HG03159 (cell line): ENCODE results near the gene PIGZ.
A peak's percentile ranks its signal among the peaks of the same experiment; 100 is the strongest.

Experiments used
- ATAC-seq: cut with Tn5 transposase; IDR thresholded peaks from one replicate; pipeline ENCODE4 v1.9.1; 2021; ENCODE audit warnings: mild to moderate bottlenecking, moderate library complexity; ENCODE audit not compliant: unreplicated experiment

PIGZ gene, protein sequence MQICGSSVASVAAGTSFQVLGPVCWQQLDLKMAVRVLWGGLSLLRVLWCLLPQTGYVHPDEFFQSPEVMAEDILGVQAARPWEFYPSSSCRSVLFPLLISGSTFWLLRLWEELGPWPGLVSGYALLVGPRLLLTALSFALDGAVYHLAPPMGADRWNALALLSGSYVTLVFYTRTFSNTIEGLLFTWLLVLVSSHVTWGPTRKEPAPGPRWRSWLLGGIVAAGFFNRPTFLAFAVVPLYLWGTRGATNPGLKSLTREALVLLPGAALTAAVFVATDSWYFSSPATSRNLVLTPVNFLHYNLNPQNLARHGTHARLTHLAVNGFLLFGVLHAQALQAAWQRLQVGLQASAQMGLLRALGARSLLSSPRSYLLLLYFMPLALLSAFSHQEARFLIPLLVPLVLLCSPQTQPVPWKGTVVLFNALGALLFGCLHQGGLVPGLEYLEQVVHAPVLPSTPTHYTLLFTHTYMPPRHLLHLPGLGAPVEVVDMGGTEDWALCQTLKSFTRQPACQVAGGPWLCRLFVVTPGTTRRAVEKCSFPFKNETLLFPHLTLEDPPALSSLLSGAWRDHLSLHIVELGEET

DNA sequence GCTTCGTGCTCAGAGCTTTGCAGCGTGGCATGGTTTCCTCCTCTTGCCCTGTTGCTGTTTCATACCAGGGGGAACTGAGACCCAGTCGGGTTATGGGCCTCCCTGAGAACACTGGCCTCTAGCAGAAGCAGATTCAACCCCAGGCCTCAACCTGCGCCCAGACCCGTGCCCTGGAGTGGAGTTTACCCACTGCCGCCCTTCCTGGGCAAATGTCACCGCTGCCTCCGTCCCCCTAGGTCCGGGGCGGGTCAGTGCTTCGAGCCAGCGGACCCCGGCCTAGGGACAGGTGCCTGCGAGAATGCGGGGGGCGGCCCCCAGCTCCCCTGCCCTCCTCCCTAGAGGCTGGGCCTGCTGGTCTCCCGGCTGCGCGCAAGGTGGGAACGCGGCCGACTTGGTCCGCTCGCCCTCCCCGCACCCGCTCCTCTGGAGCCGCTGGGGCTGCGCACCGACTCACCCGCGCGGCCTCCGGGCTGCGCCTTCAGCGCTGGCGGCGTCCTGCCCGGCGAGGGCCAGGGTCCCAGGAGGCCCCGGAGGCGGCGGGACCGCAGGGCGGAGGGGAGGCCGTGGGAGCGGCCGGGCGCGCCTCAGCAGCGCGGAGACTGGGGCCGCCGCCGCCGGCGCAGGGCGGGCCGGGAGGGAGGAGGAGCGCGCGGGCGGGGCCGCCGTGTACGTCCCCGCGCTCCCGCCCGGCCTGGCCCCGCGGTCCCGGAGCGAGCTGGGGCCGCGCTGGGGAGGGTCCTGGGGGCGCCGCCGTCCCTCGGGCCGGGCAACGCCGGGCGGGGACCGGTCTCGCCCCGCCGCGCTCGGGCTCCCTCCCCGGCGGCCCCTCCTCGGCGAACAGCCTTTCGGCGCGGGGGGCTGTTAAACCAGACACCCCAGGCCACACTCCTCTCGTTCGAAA, at the start of gene PIGZ:
Gene PIGZ, minus strand, starts transcription at position 601 of the 901 bp plus-strand sequence. CDS start 16,802 bp downstream, outside the sequence.
- peak; percentile 53 for ATAC-seq

DNA sequence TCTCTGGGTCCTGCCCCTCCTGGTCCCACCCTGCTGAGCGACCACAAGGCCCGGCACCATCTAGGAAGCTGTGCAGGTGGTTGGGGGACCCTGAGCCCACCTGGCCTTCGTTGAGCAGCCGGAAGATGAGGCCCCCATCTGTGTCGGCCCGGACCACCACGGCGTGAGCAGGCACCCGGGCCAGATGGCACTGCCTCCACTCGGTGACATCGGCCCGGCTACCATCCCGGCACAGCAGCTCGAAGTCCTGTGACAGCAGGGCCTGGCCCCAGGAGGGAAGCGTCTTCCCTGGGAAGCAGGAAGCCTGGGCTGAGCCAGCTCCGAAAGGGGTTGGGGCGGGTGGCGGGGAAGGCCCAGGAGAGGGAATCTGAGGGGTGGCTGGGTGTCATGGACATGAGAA, 48.4 kb upstream of the PIGZ start:
- no peak for ATAC-seq

DNA sequence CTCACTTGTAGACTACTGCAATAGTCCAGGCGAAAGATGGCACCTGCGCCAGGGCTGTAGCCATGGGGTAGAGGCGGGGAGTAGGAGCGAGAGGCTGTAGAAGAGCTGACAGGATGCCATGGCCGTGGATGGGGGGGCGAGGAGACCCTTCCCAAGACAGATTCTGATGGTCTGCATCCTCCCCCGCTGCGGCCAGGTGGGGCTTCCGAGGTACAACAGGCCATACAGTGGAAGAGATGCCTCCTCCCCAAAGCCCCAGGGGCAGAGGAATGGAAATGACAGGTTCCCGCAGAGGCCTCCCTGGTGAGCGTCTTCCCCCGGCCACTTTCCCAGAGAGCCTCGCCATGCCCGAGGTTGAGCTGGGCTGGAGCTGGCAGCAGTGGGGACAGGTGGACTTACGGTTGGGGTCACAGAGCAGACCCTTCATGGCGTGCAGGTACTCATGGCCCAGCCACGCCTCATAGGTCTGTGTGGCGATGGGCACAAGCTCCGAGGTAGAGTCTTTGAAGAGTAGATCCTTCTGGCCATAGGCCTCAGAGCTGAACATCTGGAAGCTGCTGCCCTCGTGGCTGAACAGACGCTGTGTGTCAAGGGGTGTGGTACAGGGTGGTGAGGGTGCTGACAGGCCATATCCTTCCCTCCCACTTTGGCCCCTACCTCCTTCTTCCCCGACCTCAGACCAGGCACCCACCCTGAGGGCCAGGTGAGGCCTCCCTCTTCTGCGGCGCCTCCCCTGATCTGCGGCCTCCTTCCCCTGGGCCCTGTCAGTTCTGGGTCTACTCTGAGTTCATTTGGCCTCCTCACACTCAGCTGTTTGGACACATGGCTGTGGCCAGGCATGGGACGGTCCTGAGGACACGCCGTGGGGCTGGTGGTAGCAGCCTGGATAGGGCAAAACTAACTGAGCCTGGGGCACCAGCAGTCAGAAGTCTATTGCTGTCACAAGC, 47.4 kb upstream of the PIGZ start:
- ATAC-seq: no peak

DNA sequence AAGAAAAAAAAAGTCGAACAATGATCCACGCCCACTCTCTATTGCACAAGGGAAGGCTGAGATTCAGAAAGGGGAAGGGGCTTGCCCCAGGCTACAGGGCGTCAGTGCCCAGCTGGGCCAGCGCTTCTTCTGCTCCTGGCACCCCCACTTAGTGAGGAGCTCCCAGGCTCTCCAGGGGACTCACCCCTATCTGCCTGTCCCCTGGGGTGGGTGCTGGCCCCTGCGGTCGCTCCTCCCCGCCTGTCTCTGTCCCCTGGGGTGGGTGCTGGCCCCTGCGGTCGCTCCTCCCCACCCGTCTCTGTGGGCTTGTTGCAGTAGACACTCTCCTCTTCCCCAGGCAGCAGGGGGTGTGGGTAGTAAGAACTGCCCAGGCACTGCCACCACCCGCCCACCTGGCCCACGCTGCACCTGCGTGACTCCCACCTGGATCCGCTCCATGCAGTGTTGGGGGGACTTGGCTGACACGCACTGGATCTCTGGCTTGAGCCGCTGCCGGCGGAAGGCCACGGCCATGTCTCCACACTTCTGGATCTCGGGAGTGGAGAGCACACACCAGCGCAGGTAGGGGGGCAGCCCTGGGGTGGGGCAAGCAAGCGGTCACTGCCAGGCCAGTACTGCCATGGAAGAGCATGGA, 46.4 kb upstream of the PIGZ start:
- no peak for ATAC-seq

DNA sequence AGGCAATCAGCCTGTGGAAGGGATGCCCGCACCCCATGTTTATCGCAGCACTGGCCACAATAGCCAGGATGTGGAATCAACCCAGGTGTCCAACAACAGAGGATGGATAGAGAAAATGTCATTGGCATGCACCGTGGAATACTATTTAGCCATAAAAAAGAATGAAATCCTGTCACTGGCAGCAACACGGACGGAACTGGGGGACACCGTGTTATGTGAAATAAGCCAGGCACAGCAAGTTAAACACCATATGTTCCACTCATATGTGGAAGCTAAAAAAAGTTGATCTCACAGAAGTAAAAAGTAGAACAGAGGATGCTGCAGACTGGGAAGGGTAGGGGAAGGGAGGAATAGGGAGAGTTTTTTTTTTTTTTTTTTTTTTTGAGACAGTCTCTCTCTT, 45.4 kb upstream of the PIGZ start:
- no peak for ATAC-seq

DNA sequence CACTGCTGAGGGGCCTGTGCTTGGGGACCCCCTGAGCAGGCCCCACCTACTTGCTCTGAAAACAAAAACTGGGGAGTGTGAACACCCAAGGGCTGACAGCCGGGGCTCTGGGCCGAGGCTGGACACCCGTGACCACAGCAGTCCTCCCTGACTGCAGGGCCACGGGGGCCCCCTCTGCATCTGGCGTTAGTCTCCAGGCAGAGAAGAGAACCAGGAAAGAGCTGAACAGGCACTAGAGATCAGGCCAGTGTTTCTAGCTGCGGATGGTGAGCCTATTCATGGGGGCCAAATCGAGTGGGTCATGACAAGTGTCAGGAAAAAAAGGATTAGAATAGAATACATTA, 43.9 kb upstream of the PIGZ start:
- no peak for ATAC-seq

DNA sequence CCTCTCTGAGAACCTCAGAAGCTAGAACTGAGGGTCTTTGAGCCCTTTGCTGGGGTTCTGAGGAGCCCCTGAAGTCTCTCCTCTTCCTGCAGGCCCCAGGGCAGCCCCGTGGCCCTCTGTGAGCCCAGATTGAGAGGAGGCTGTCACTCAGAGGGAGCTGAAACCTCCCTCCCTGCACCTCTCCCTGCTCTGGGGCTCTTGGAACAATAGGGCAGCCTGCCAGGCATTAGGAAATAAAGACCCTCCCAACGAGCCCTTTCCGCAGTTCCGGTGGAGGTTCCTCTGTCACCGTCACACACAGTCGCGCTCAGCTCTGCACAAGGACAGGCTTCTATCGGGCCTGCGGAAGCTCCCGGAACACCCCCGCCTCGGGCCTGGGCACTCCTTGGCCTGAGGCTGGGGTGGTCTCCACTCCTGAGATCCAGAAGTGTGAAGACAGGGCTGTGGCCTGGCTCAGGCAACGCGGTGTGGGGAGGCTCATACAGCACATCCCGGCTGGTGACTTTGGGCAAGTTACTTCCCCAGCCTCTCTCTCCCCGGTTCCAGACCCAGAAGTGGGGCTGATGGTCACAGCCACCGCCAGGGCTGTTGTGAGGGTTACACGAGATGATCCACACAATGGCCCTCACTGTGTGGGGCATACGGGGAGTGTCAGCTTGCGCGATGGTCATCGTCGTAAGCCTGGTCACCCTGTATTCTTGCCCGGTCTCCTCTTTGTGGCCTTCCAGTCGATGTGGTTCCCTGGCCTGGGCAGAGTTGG, 43.3 kb upstream of the PIGZ start:
- no peak for ATAC-seq

DNA sequence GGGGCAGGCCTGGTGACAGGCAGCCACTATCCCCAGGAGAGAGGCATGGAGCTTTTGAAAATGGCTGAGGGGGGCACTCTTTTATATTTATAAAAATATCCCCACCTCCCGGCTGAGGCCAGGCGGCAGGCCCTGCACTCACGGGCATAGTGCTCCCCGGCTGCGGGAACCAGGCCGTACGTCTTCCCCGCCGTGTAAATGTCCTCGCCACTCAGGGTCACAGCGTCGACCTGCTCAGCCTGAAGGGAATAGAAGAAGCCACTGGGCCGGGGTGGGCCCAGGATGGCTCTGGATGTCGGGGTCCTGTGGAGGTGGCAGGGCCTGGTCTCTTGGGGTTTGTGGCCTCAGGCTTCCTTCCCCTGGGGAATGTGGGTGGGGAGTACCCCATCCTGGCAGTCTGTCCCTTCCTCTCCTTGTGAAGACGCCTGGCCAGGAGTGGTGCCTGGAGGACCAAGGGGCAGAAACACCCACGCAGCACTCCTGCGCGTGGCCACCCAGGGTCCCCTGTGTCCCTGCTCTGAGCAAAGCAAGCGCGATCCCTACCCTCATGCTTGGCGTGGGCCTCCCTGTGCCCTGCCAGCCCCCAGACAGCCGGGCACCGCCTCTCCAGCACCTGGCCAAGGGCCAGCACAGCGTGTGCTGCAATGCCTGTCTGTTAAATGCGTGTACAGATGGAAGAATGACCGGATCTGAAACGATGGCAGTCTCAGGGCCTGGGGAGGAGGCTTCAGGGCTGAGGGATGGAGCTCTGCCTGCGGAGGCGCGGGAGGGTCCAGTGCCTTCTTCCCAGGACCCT, 42.1 kb upstream of the PIGZ start:
- ATAC-seq: no peak

DNA sequence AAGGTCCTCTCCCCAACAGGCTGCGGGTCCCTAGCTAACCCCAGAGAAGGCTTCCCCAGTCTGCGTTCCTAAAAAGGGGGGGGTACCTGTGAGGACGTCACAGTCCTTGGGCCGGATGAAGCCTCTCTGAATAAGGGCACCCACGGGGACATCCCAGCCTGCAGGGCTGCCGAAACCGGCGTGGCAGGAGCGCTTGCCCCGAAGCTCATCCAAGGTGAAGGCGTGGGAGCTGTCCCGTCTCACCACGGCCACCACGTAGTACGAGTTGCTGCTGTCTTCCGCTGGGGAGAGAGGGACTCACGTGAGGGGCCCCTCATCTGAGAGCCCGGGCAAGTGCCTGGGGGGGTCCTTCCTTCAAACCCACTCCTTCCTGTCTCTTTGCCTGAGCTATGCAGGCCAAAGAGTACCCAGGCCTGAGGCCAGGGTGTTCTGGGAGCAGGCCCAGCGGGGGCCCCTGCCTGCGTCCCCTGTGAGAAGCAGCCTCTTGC, 40.9 kb upstream of the PIGZ start:
- ATAC-seq: no peak

DNA sequence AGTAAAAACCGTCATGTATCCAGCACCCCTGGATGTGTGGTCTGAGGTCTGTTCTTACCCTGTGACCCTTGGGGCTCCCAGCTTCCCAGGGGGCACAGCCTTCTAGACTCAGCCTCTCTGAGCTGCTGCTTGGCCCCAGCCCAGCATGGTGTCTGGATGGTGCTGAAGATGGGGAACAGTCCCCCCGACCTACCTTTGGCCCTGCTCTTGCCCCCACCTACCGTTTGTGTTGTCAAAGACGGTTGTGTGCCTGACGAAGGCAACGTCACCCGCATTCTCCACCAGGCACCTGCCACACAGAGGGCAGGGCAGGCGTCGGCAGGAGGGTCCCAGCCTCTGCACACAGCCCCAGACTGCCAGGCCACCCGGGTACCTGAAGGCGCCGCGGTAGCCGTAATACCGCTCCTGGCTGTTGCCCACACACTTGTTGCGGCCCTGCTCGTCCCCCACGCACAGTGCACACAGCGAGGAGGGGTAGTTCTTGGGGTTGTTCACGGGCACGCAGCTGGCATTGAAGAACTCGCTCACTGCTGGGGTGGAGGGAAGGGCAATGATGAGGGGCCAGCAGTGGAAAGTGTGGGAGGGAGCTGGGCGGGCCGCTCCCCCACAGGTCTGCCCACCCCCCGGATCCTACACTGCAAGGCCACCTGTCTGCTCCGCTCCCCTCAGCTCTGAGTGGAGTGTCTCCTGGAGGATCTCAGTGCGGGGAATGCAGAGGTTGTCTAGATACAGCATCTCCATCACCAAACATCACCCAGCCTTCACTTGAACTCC, 40.0 kb upstream of the PIGZ start:
- no peak for ATAC-seq

DNA sequence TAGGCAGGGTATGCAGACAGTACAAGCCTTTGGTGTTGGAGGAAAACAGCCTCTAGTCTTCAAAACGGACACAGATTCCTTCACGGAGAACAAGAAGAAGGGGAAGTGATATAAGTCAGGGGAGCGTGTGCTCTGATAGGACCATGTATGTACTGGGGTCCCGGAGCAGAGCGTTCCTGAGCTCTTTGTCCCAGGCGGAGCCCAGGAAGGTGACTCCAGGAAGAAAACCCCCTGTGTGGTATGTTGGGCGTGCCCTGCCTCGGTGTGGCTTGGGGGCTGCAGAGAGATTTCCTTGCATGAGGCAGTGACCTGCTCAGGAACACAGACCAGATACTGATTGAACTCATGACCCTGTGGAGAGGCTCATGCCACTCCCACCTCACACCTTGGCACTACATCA, 39.3 kb upstream of the PIGZ start:
- ATAC-seq: no peak

DNA sequence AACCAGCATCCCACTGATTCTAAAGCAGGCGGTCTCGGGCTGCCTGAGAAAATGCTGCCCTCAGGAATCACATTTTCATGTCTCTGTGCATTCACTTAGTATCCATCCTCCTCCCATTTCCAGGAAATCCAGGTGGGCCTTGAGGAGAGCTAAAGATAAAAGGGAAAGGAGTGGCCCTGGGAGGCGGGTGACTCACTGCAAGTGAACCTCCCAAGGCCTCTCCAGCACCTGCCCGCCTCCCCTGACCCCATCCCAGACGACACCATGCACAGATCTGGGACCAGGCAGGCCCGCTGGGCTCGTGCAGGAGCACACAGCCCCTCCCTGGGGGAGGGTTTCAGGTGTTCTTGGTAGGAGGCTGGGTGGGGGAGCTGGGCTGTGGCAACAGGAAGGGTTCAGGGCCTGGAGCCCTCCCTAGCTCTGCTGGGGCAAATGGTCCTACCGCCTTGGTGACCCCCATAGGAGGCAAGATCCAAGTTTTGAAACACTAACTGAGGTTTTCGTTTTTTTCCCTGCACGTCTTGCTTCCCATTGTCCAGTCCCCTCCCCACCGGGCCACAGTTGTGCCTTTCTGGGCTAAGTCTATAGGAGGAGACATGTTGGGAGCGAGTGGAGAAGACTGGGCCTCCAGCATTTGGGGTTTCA, 38.8 kb upstream of the PIGZ start:
- no peak for ATAC-seq

DNA sequence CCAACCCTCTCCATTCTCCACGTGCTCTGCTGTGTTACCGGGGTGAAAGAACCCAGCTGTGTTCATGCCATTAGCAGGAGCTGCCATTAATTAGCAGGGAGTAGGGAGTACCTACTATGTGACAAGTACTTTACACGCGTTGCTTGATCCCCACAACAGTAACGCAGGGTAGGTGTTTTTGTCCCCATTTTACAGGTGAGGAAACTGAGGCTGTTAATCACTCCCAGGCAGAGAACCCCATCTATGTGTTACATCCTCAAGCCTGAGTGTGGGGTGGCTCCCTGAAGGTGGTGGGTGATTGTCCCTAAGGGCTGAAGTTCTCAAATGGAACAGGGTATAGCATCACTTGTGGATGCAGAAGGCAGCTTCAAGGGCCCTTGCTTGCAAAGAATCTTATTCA, 38.2 kb upstream of the PIGZ start:
- no peak for ATAC-seq

DNA sequence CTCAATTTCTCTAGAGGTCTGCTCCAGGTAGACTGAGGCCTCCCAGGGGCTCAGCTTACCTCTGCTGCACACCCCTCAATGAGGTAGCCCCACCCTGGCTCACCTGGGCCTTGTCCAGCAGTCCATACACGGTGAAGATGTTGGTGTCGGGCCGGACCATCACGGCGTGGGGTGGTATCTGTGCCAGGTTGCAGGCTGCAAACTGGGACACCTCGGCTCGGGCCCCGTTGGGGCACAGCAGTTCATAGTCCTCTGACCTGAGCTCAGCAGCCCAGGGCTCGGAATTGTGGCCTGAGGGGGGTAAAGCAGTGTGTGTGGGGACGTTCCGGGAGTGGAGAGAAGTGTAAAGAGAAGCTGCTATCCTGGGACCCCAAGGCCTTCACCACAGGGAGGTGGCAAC, 37.8 kb upstream of the PIGZ start:
- no peak for ATAC-seq

DNA sequence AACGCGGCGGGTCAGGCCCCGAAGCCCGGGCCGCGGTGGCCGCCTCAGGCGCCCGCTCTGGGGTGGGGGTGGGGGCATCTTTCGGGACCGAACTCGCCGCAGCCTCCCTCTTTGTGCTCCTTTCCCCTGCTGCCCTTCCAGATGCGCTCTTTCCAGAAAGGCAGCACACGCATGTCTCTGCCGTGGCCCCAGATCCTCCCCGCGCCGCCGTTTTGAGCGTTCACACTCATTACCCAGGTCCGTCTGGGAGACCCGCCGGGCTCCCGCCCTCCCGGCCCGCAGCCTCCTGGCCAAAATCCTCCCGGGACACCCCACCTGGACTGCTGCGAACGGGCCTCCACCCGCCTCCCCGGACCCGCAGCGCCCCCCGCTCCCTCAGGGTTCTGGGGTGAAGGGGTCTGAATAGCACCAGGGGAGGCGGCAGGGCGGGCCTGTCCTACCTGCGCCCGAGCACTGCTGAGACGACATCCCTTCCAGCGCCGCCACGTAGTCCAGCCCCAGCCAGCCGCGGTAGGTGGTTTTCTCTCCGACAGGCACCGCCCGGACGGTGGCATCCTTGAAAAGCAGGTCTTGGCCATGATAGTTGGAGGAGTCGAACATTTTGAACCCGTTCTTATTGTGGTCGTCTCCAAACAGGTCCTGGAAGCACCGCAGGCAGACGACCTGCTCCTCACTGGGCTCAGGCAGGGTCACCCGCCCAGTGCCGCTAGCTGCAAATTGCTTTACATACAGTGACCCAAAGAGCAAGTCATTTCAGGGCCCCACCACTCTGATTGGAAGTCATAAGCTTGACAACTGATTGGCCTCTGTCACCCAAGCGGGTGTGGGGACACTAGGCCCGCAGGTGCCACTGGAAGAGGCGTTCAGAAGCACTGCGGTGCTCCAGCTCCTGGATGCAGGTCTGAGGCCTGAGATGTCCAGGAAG, 35.1 kb upstream of the PIGZ start:
- ATAC-seq: peak; percentile 9
